Measurements from ENCODE around the gene PTPRH. TPM values are rescaled to one million over a fixed set of nuclear protein-coding genes. Genes with fewer than 3 reads are reported as not detected.
A peak's percentile ranks its signal among the peaks of the same experiment; 100 is the strongest.

The PTPRH gene
- total and polyA plus RNA-seq, 9 of the 15 experiments (the other 6 are each of a cell fraction or from before 2014, with no cell fraction given), result 0.87 to 34.3 (median 22.7) TPM

DNA sequence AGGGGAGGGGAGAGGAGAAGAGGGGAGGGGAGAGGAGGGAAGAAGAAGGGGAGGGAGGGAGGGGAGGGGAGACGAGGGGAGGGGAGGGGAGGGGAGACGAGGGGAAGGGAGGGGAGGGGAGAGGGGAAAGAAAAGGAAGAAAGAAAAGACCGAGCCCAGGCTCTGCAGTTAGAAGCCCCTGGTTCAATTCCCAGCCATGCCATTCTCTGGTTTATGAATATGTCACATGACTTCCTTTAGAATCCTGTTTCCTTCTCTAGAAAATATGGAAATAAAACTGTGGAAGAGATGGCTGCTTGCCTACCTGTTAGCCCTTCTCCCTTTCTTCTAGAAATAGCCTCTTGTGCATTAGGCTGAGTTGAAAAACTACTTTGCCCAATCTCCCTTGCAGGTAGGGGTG, 74.6 kb downstream of the PTPRH start (continued):
- no peak for TF ChIP-seq ZNF23 (CRISPR knock-in tag; IDR thresholded peaks at IDR 0.05)
- no peak for TF ChIP-seq TRIM24 (IDR thresholded peaks at IDR 0.05)
- no peak for TF ChIP-seq NBN (IDR thresholded peaks at IDR 0.05; ENCODE audit: low read depth)
- no peak for TF ChIP-seq CBX1 (IDR thresholded peaks at IDR 0.05; ENCODE audit: low read depth)
- peak; percentile 97 for TF ChIP-seq HNRNPK (IDR thresholded peaks at IDR 0.05; ENCODE audit: low read depth, low read length, poor library complexity, severe bottlenecking)
- no peak for TF ChIP-seq ZNF436 (CRISPR knock-in tag; IDR thresholded peaks at IDR 0.05)

DNA sequence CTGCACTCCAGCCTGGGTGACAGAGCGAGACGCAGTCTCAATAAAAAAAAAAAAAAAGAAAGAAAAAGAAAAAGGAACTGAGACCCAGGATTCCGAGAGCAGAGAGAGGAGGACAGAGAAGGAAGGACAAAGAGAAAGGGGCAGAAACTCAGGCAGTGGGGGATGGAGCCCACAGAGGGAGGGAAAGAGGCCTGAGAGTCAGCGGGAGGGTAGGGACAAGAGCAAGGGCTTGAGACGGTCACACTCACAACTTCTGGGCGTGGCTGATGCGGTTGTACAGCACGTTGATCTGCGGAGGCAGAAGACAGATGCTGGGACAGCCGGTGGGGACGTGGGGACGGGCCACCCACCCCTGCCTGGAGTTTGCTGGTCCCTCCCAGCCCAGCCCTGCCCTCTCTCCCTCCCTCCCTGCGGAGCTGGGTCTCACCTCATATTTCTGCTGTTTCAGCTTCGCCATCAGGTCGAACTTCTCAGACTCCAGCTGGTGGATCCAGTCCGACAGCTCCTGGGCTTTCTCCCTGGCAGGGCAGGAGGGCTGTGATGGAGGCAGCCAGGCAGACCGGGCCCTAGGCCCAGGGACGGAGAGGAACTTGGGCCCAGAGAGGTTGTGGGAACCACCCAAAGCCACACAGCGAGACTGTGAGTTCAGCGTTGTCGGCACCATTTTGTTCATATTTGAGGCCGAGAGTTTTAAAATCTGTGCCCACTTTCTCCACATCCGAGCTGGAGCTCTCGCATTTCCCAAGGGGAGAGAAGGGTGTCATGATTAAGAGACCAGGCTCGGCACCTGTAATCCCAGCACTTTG, 75.5 kb downstream of the PTPRH start:
- Histone ChIP-seq H3K4me3 (no peak overlapping the region), H3K4me1 (replicated peaks in 1 of 2; ENCODE audit: control insufficient read depth in 2 of 2, insufficient read depth in 2 of 2, low read length in 2 of 2) (peaks cover 0 to 15% of the 10 kb centered on the region in 2 experiments; a peak in 2 of 5 replicates), H3K27me3 (ENCODE audit: control insufficient read depth in 2 of 2, insufficient read depth in 2 of 2, low read length in 2 of 2) (no peaks in the 10 kb centered on the region), H4K20me1 (replicated peaks; ENCODE audit: control insufficient read depth, insufficient read depth, low read length) (no peaks in the 10 kb centered on the region; the same call in 1 of the 2 replicates), H2AFZ (ENCODE audit: low read depth, low read length) (no peak overlapping the region), H3K4me2 (ENCODE audit: insufficient read depth, low read length) (no peak overlapping the region), H3K9ac (ENCODE audit: insufficient read depth in 1 of 2, low read depth in 2 of 2, low read length in 2 of 2) (peak overlapping the region in 1 of 2 experiments; percentile 46; a peak in 2 of 4 replicates), H3K36me3 (ENCODE audit: control insufficient read depth, insufficient read depth, low read length) (peaks cover 51% of the 10 kb centered on the region; the same call in 2 of the 3 replicates), H3K79me2 (ENCODE audit: control insufficient read depth, insufficient read depth, low read length) (no peaks in the 10 kb centered on the region), H3K9me1 (ENCODE audit: control insufficient read depth, insufficient read depth, low read length) (no peaks in the 10 kb centered on the region), H3K9me3 (replicated peaks; ENCODE audit: control insufficient read depth, insufficient read depth, low read depth, low read length) (no peaks in the 10 kb centered on the region), H3K27ac (ENCODE audit: extremely low read depth, low read depth, low read length) (no peak overlapping the region)
- FAIRE-seq (no peak), DNase-seq (ENCODE audit: extremely low read depth in 1 of 4, low spot score in 3 of 4) (peak in 2 of 4 experiments; percentile 40 to 51), ATAC-seq (peak; percentile 19; the same call in 1 of the 3 replicates)
- intact Hi-C loops (cut with micrococcal nuclease), result no loop called here
- in situ Hi-C loops (cut with MboI), result loop anchor here (25.0 kb wide), 1 partner anchor 503 kb away; the partner anchor contains the start of genes CCDC106, ZNF580 and ZNF581
- no TSS peak for BruUV-seq (replicated peaks)
- whole genome bisulfite sequencing (ENCODE audit: insufficient coverage, low coverage, missing lambda C conversion rate), result 90% methylated on average over 13 of the region's 25 CpGs
- ChIA-PET POLR2A (no interaction called here), CTCF (ENCODE audit: low intra/inter-chr PET ratio) (no interaction called here)
- peak; percentile 68 for TF ChIP-seq ZFP36 (IDR thresholded peaks at IDR 0.05; ENCODE audit: low read depth, low read length, partially characterized antibody)
- no peak for TF ChIP-seq NELFE (IDR thresholded peaks at IDR 0.05; ENCODE audit: insufficient read depth, insufficient read length)
- TF ChIP-seq KDM1A (IDR thresholded peaks at IDR 0.05), result peak; percentile 11 to 28; a peak in 2 of 4 replicates

Data from K562 (cell line).